ES-I3 (cell line): ENCODE results near the gene PCBP3.
"Not testable (repeated sequence)": the region's sequence is repeated elsewhere in the genome, so short reads cannot be mapped to it uniquely, and the experiment has no call there.

Source experiments
- H3K36me3 ChIP-seq: 2 replicates; pipeline ENCODE4 v1.6.1; 2013; ENCODE audit warnings: mild to moderate bottlenecking, low read length, control low read depth, moderate library complexity; ENCODE audit not compliant: insufficient read depth
- H3K4me1 ChIP-seq: 2 replicates; pipeline ENCODE4 v1.6.1; 2013; ENCODE audit warnings: mild to moderate bottlenecking, control low read depth, low read length; ENCODE audit not compliant: insufficient read depth
- H3K9ac ChIP-seq: 2 replicates; pipeline ENCODE4 v1.6.1; 2013; ENCODE audit warnings: low read depth, mild to moderate bottlenecking, low read length, moderate library complexity
- H3K9me3 ChIP-seq: 2 replicates; pipeline ENCODE4 v1.6.1; 2013; ENCODE audit warnings: mild to moderate bottlenecking, low read length, moderate library complexity; ENCODE audit not compliant: control insufficient read depth, insufficient read depth

Gene PCBP3

DNA sequence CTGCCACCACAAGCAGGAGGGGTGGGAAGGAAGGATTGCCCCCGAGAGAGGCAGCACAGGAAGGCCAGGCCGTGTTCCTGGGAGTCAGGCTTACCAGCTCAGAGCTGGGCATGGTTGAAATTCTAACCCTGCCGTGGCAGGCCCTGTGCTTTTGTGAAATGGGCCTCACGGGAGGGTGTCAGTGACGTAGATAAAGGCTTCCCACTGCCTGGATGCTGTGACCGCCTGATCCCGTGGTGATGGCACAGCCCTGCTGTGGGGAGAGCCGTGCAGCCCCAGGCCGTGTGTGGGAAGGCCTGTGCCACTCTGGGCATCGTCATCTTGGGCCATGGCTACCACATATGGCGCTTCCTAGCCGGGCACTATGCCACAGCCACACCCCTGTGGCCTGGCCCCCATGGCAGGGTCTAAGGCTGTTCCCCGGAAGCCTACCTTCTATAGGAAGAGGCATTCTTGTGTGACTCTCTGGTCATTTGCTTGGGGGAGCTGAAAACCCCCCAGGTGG is 161.3 kb downstream of the PCBP3 start:
- no peaks in the 10 kb centered on the region for H3K9me3 ChIP-seq
- no peaks in the 10 kb centered on the region for H3K4me1 ChIP-seq
- H3K36me3 ChIP-seq = no peaks in the 10 kb centered on the region
- no peak overlapping the region for H3K9ac ChIP-seq

DNA sequence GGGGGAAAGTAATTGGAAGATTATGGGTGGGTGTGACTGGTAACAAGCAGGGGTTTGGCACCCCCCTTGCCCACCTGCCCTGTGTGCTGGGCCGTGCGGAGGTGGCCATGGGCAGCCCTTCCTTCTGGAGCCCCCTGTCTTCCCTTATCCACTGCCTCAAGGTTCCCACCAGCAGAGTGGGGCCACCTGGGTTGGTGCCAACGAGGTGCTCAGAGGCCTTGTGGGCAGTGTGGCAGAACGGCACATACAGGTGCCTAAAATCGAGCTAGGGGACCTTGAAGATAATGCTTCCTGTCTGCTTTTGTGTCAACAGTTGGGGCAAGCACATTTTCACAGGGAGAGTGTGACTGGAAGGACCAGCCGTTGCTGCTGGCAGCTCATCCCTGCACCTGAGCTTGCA is 161.8 kb downstream of the PCBP3 start:
- H3K9ac ChIP-seq = no peak overlapping the region

DNA sequence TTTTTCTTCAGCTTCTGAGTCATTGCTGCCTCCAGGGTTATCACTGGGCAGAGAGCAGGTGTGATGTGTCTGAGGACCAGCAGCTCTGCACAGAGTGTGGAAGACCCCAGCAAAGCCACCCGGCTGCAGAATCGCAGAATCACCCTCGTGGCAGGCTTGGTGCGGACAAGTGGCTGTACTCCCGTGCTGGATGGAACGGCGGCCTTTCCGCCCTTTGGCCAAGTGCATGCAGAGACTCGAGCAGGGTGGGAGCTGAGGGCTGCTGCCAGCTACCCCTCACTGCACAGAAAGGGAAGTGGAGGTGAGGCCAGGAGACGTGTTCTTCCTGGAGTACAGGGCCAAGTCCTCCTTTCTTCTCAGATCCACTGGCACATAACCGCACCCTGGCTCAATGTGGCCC is 162.5 kb downstream of the PCBP3 start:
- no peak overlapping the region for H3K9ac ChIP-seq
- no peaks in the 10 kb centered on the region for H3K9me3 ChIP-seq
- H3K4me1 ChIP-seq = no peaks in the 10 kb centered on the region
- H3K36me3 ChIP-seq = no peaks in the 10 kb centered on the region

More for the DNA sequence above, 161.8 kb downstream of the PCBP3 start:
- Histone ChIP-seq H3K9me3 (no peaks in the 10 kb centered on the region), H3K36me3 (no peaks in the 10 kb centered on the region), H3K4me1 (no peaks in the 10 kb centered on the region)

DNA sequence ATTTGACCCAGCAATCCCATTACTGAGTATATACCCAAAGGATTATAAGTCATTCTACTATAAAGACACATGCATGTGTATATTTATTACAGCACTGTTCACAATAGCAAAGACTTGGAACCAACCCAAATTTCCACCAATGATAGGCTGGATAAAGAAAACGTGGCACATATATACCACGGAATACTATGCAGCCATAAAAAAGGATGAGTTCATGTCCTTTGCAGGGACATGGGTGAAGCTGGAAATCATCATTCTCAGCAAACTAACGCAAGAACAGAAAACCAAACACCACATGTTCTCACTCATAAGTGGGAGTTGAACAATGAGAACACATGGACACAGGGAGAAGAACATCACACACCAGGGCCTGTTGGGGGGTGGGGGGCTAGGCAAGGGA is 165.1 kb downstream of the PCBP3 start:
- H3K4me1 ChIP-seq, H3K36me3 ChIP-seq, H3K9ac ChIP-seq, H3K9me3 ChIP-seq: not testable (repeated sequence)

DNA sequence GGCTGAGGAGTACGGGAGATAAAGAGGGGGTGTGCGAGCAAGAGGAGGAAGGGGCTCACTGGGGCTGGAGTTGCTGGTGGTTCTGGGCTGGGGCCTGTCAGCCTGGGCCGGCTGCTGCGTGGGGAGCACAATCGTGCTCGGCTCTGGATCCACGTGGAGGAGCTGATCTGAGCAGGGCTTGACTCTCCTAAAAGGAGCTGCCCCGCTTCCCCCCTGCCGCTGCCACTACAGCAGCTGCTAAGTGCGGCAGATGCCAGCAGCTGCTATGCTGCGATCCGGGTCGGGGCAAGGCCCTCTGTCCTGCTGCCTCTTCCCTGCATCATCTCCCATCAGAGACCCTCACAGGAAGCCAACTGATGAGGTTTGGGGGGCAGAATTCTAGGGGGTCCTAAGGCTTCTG is 165.9 kb downstream of the PCBP3 start:
- H3K9ac ChIP-seq = no peak overlapping the region
- H3K36me3 ChIP-seq = no peaks in the 10 kb centered on the region
- no peaks in the 10 kb centered on the region for H3K9me3 ChIP-seq
- no peaks in the 10 kb centered on the region for H3K4me1 ChIP-seq

DNA sequence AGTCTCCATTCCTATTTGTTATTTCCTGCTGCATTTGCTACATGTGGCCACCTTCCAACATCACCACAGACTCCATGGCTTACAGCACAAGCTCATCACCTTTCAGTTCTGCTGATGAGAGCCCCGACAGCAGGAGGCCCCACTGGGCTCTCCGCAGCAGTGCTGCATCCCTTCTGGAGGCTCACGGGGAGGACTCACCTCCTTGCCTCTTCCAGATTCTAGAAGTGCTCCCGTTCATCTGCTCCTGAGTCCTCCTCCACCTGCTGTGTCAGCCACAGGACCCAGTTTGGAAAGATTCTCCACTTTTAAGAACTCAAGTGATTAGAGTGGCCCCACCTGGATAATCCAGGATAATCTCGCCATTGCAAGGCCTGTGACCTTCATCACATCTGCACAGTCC is 167.6 kb downstream of the PCBP3 start:
- no peaks in the 10 kb centered on the region for H3K4me1 ChIP-seq
- H3K9me3 ChIP-seq = no peaks in the 10 kb centered on the region

DNA sequence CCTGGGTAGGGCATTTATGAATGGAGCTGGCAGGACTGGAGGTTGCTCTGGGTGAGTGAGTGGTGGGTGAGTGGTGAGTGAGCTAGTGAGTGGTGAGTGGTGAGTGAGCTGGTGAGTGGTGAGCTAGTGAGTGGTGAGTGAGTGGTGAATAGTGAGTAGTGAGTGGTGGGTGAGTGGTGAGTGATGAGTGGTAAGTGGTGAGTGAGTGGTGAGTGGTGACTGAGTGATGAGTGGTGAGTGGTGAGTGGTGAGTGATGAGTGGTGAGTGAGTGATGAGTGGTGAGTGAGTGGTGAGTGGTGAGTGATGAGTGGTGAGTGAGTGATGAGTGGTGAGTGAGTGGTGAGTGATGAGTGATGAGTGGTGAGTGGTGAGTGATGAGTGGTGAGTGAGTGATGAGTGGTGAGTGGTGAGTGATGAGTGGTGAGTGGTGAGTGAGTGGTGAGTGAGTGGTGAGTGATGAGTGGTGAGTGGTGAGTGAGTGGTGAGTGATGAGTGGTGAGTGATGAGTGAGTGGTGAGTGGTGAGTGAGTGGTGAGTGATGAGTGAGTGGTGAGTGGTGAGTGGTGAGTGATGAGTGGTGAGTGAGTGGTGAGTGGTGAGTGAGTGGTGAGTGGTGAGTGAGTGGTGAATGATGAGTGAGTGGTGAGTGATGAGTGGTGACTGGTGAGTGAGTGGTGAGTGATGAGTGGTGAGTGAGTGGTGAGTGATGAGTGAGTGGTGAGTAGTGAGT is 170.8 kb downstream of the PCBP3 start:
- peaks cover 11% of the 10 kb centered on the region for H3K4me1 ChIP-seq
- not testable (repeated sequence) for H3K36me3 ChIP-seq, H3K9ac ChIP-seq, H3K9me3 ChIP-seq

More for the DNA sequence above, 167.6 kb downstream of the PCBP3 start:
- Histone ChIP-seq H3K36me3 (no peaks in the 10 kb centered on the region), H3K9ac (no peak overlapping the region)

DNA sequence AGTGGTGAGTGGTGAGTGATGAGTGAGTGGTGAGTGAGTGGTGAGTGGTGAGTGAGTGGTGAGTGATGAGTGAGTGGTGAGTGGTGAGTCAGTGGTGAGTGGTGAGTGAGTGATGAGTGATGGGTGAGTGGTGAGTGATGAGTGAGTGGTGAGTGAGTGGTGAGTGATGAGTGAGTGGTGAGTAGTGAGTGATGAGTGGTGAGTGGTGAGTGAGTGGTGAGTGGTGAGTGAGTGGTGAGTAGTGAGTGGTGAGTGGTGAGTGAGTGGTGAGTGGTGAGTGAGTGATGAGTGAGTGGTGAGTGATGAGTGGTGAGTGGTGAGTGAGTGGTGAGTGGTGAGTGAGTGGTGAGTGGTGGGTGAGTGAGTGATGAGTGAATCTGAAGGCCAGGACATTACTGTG is 172.3 kb downstream of the PCBP3 start:
- H3K9ac ChIP-seq, H3K9me3 ChIP-seq, H3K36me3 ChIP-seq: not testable (repeated sequence)
- H3K4me1 ChIP-seq = peaks cover 11% of the 10 kb centered on the region

DNA sequence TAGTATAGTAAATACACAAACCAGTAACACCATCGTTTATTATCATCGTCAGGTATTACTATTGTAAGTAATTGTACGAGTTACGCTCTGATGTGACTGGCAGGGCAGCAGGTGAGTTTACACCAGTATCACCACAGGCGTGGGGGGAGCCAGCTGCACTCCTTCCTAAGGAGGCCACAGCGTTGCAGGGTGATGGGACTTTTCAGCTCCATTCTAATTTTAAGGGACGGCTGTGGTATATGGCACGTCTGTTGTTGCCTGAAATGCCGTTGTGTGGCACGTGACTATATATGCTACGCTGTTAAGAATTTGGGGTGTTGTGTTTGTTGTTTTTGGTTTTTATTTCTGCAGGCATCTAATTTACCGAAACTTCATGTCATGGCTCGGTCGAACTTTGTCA is 173.3 kb downstream of the PCBP3 start:
- H3K9me3 ChIP-seq = no peaks in the 10 kb centered on the region
- no peak overlapping the region for H3K9ac ChIP-seq
- H3K36me3 ChIP-seq = no peaks in the 10 kb centered on the region
- peaks cover 11% of the 10 kb centered on the region for H3K4me1 ChIP-seq

DNA sequence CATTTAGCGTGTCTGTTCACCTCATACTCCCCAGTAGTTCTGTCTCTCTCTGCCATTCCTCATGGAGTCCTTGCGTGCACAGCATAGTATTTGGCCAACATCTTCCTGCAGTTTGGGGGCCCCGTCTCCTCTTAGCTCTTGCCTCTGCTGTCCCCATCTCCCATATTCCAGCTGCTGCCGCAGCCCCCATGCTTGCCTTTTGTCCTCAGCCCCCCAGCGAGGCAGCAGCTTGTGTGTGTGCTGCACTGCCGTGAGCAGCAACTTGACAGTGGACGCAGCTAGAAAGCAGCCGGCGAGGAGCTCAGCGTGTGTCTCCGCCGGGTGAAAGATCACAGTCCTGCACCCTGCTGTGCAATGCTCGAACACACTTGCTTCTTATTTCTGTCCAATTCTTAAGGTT is 173.8 kb downstream of the PCBP3 start:
- Histone ChIP-seq H3K9me3 (no peaks in the 10 kb centered on the region), H3K4me1 (peaks cover 11% of the 10 kb centered on the region), H3K9ac (no peak overlapping the region), H3K36me3 (no peaks in the 10 kb centered on the region)

DNA sequence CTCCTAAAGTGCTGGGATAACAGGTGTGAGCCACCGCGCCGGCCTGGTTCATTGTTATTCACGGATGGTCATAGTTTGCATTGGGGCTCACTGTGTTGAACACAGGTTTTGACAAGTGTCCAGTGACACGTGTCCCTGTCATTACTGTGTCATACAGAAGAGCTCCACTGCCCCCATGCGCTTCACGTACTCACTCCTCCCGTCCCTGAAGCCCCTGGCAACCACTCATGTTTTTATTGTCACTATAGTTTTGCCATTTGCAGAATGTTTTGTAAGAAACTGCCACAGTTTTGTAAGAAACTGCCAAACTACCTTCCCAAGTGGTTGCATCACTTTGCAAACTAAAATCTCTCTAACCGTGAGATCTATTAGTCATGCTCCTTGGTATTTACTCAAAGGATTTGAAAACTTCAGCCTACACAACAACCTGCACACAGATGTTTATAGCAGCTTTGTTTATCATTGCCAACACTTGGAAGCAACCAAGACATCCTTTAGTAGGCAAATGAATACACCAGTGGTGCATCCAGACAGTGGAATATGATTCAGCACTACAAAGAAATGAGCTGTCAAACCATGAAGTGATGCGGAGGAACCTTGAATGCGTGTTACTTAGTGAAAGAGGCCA is 174.9 kb downstream of the PCBP3 start:
- Histone ChIP-seq H3K9me3 (no peaks in the 10 kb centered on the region), H3K9ac (no peak overlapping the region), H3K4me1 (peaks cover 11% of the 10 kb centered on the region)

DNA sequence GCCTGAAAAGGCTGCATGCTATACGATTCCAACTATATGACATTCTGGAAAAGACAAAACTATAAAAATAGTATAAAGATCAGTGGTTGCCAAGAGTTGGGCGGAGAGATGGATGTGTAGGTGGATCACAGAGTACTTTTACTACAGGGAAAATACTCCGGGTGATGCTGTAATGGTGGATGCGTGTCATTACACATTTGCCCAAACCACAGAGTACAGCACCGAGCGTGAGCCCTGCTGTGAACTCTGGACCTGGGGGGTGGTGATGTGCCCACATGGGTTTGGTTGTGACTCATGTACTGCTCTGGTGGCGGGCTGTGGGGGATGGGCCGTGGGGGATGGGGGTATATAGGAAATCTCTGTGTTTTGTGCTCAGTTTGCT is 175.4 kb downstream of the PCBP3 start:
- H3K4me1 ChIP-seq = peaks cover 11% of the 10 kb centered on the region
- no peaks in the 10 kb centered on the region for H3K36me3 ChIP-seq
- H3K9me3 ChIP-seq = no peaks in the 10 kb centered on the region
- no peak overlapping the region for H3K9ac ChIP-seq

More for the DNA sequence above, 174.9 kb downstream of the PCBP3 start:
- H3K36me3 ChIP-seq = no peaks in the 10 kb centered on the region

DNA sequence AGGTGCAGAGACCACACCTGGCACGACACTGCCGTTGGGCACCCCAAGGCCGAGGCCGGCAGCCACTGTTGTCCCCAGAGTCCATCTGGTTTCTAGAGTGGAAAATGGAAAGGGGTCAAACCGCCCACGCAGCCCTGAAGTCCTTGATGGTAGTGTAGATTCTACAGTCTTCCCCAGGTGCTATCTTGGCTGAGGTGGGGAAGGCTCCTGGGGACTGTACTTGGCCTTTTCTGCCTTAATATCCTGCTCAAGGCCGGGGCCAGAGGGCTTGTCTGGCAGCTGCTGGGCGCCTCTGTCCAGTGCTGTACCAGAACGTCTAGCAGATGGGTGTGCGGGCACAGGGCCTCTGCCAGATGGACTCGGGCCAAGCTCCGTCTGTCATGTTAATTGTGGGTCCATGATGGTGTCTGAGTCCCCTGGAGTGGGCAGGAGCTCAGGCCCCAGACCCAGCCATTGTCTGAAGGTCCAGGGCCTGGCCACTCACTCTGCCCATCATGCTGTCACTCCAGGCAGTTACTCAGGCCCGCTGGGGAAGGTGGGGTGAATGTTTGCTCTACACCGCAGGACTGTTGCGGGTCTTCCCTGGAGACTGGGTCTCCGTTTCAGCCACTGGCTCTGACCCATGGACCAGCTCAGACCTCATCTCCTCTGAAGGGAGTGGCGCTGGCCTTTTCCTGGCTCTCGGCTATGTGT is 176.1 kb downstream of the PCBP3 start:
- Histone ChIP-seq H3K4me1 (peaks cover 11% of the 10 kb centered on the region), H3K36me3 (no peaks in the 10 kb centered on the region), H3K9me3 (no peaks in the 10 kb centered on the region), H3K9ac (no peak overlapping the region)

DNA sequence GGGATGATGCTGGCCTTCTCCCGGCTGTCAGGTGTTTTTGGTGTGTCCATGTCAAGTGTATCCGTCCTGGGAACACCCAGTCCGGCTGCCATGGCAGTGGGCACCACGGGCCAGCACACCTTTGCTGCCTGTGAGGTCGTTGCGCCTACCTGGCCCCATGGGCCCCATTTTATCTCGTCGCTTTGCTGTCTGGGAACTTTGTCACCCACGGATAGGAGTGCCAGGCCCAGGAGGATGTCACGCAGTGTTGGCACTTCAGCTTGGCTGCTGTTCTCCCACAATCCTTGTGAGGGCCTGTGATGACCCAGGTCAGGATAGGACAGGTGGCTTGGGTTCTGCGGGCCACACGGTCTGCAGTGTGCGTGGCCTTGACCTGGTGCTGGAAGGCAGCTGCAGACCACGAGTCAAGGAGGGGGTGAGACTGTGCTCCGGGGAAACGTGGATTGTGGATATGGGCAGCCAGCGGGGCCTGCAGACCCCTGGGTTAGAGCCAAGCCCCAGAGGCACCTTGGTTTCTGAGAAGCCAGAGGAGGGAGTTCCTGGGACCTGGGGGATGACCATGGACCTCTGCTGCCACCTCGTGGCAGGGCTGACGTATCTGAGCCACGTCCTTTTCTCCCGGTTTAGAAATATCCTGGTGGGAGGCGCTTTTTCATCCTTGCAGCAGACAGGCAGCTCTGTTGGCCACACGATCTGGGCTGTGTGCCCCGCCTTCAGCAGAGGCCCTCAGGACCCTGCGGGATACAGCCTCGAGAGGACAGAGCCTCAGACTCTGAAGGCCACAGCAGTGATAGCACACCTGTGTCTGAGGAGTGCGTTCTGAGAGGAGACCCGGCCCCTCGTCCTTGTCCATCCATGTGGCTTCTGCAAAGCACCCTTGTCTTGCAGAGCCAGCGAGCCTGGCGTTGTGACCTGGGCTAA is 176.9 kb downstream of the PCBP3 start:
- Histone ChIP-seq H3K9ac (no peak overlapping the region), H3K4me1 (peaks cover 11% of the 10 kb centered on the region), H3K36me3 (no peaks in the 10 kb centered on the region), H3K9me3 (no peaks in the 10 kb centered on the region)
